OCI-LY3 (cell line): Measurements from ENCODE around the gene PCSK2.

Experiments used
- CTCF ChIP-seq: fragments of 200-600, 300-600 bp; sonication (generic); IDR thresholded peaks from 2 replicates; pipeline ENCODE4 v1.5.1; 2014; ENCODE audit warnings: antibody characterized with exemption, low read length, low read depth
- EZH2phosphoT487 ChIP-seq: fragments of 200-600 bp; shearing (Covaris generic); IDR thresholded peaks from 2 replicates; pipeline ENCODE4 v1.6.1; 2018; ENCODE audit warnings: antibody characterized with exemption, mixed run types, low read depth

GRCh38 chr20:17215167-17215566 is 11.7 kb upstream of the PCSK2 start:
- TF ChIP-seq CTCF = no peak
- TF ChIP-seq EZH2phosphoT487 = no peak
